Daoy (cell line): ENCODE measurements around the gene RPL28. TPM values are rescaled to one million over a fixed set of nuclear protein-coding genes. Genes with fewer than 3 reads are reported as not detected.

Source experiments
- DNase-seq: peaks from one replicate; pipeline ENCODE4 v3.0.0-alpha.2; 2015; ENCODE audit warnings: low read depth
- total RNA-seq: library from RNA; depleted of rRNA; stranded (reverse); fragments of >200 nt; shearing (Covaris generic); gene quantifications from 2 replicates; pipeline ENCODE4 v1.2.3, GENCODE V29; 2014

RPL28 gene
- total RNA-seq, 1 experiment from 2014 or later, result 816 TPM

- no peak for DNase-seq
These were observed 37.7 kb downstream of the RPL28 start for GRCh38 chr19:55423225-55424005.

GRCh38 chr19:55424518-55424917, 38.8 kb downstream of the RPL28 start:
- no peak for DNase-seq

- no peak for DNase-seq
These were observed 40.3 kb downstream of the RPL28 start for GRCh38 chr19:55426042-55426441.

- no peak for DNase-seq
These were observed 45.5 kb downstream of the RPL28 start for GRCh38 chr19:55431183-55431582.

- no peak for DNase-seq
These were observed 46.7 kb downstream of the RPL28 start for GRCh38 chr19:55432241-55432959.

GRCh38 chr19:55433292-55433691, 47.6 kb downstream of the RPL28 start:
- DNase-seq, result no peak

GRCh38 chr19:55434356-55434919, 48.7 kb downstream of the RPL28 start:
- no peak for DNase-seq

GRCh38 chr19:55435020-55435419, 49.3 kb downstream of the RPL28 start:
- DNase-seq, result no peak

GRCh38 chr19:55436847-55437246, 51.1 kb downstream of the RPL28 start:
- no peak for DNase-seq

GRCh38 chr19:55437410-55437809, 51.7 kb downstream of the RPL28 start:
- DNase-seq, result peak; percentile 86

- no peak for DNase-seq
These were observed 53.3 kb downstream of the RPL28 start for GRCh38 chr19:55439052-55439451.

GRCh38 chr19:55440411-55441105, 54.8 kb downstream of the RPL28 start:
- peak; percentile 72 for DNase-seq

GRCh38 chr19:55441319-55441691, 55.6 kb downstream of the RPL28 start:
- no peak for DNase-seq

- no peak for DNase-seq
These were observed 56.1 kb downstream of the RPL28 start for GRCh38 chr19:55441692-55442321.

GRCh38 chr19:55442372-55442961, 56.7 kb downstream of the RPL28 start:
- DNase-seq, result no peak

- peak; percentile 31 for DNase-seq
These were observed 57.5 kb downstream of the RPL28 start, which contains the start of gene SHISA7 for GRCh38 chr19:55443045-55443823. TSS of gene SHISA7 (minus strand) at chr19:55443300. CDS start at chr19:55442863, 437 bp downstream.

GRCh38 chr19:55443824-55444480, 58.2 kb downstream of the RPL28 start:
- no peak for DNase-seq

GRCh38 chr19:55444646-55445045, 58.9 kb downstream of the RPL28 start:
- DNase-seq, result no peak

- DNase-seq, result no peak
These were observed 60.3 kb downstream of the RPL28 start for GRCh38 chr19:55446060-55446459.
